ENCODE measurements around the gene CDHR1. TPM values are rescaled to one million over a fixed set of nuclear protein-coding genes. Genes with fewer than 3 reads are reported as not detected.

The CDHR1 gene
- total and polyA plus RNA-seq, 2 donors (not counting 1 experiment from before 2014, with no cell fraction given), result 0.05 TPM; not detected in 1

- no peaks in the 10 kb centered on the region for H3K9me3 ChIP-seq (ENCODE audit: control insufficient read depth, insufficient read depth, low read depth, low read length)
- H3K9ac ChIP-seq (ENCODE audit: insufficient read depth, low read length), result no peak overlapping the region
- H3K79me2 ChIP-seq (ENCODE audit: control insufficient read depth, insufficient read depth, low read length), result no peaks in the 10 kb centered on the region
- H3K4me1 ChIP-seq (ENCODE audit: control insufficient read depth, extremely low read depth, insufficient read depth, low read length), result no peaks in the 10 kb centered on the region
- no peak overlapping the region for H2AFZ ChIP-seq (ENCODE audit: low read length)
- H3K4me3 ChIP-seq (replicated peaks in 1 of 4; ENCODE audit: control extremely low read depth in 1 of 4, insufficient read depth in 1 of 4, low read depth in 3 of 4, low read length in 4 of 4), result no peak overlapping the region
- no peak overlapping the region for H3K27ac ChIP-seq (ENCODE audit: insufficient read depth, low read length)
- H3K4me2 ChIP-seq (ENCODE audit: extremely low read depth, insufficient read depth, low read length), result no peak overlapping the region
- no peaks in the 10 kb centered on the region for H3K36me3 ChIP-seq (ENCODE audit: control insufficient read depth, insufficient read depth, low read length)
- DNase-seq (ENCODE audit: low read depth in 2 of 2), result no peak
- H3K27me3 ChIP-seq (ENCODE audit: control insufficient read depth, insufficient read depth, low read length), result no peaks in the 10 kb centered on the region
- TF ChIP-seq EZH2 (IDR thresholded peaks at IDR 0.05; ENCODE audit: low read length, missing control alignments), result no peak
- TF ChIP-seq, protein P1, sequence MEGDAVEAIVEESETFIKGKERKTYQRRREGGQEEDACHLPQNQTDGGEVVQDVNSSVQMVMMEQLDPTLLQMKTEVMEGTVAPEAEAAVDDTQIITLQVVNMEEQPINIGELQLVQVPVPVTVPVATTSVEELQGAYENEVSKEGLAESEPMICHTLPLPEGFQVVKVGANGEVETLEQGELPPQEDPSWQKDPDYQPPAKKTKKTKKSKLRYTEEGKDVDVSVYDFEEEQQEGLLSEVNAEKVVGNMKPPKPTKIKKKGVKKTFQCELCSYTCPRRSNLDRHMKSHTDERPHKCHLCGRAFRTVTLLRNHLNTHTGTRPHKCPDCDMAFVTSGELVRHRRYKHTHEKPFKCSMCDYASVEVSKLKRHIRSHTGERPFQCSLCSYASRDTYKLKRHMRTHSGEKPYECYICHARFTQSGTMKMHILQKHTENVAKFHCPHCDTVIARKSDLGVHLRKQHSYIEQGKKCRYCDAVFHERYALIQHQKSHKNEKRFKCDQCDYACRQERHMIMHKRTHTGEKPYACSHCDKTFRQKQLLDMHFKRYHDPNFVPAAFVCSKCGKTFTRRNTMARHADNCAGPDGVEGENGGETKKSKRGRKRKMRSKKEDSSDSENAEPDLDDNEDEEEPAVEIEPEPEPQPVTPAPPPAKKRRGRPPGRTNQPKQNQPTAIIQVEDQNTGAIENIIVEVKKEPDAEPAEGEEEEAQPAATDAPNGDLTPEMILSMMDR (conservative IDR thresholded peaks at IDR 0.05 in 1 of 2, IDR thresholded peaks at IDR 0.05 in 1 of 2; ENCODE audit: low read depth in 1 of 2, low read length in 2 of 2), result no peak
- H4K20me1 ChIP-seq (ENCODE audit: control insufficient read depth, extremely low read depth, insufficient read depth, low read length), result no peaks in the 10 kb centered on the region
Observed at GRCh38 chr10:84211566-84211965, 17.2 kb downstream of the CDHR1 start.

DNA sequence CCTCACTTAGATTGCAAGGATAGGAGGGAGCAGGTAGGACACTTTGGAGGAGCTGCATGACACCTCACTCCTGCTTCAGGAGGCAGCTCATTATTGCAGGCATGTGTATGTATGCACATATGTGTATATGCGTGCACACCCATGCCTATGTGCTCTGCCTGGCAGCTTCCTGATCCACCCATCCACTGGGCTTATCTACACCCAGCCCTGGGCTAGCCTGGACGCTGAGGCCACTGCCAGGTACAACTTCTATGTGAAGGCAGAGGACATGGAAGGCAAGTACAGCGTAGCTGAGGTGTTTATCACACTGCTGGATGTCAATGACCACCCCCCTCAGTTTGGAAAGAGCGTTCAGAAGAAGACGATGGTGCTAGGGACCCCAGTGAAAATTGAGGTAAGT is 17.7 kb downstream of the CDHR1 start:
- H3K27ac ChIP-seq (ENCODE audit: insufficient read depth, low read length), result no peak overlapping the region
- H3K4me3 ChIP-seq (replicated peaks in 1 of 4; ENCODE audit: control extremely low read depth in 1 of 4, insufficient read depth in 1 of 4, low read depth in 3 of 4, low read length in 4 of 4), result no peak overlapping the region
- no peaks in the 10 kb centered on the region for H3K27me3 ChIP-seq (ENCODE audit: control insufficient read depth, insufficient read depth, low read length)
- H3K79me2 ChIP-seq (ENCODE audit: control insufficient read depth, insufficient read depth, low read length), result no peaks in the 10 kb centered on the region
- H3K9me3 ChIP-seq (ENCODE audit: control insufficient read depth, insufficient read depth, low read depth, low read length), result no peaks in the 10 kb centered on the region
- no peak overlapping the region for H3K9ac ChIP-seq (ENCODE audit: insufficient read depth, low read length)
- no peak overlapping the region for H3K4me2 ChIP-seq (ENCODE audit: extremely low read depth, insufficient read depth, low read length)
- no peaks in the 10 kb centered on the region for H3K36me3 ChIP-seq (ENCODE audit: control insufficient read depth, insufficient read depth, low read length)
- H4K20me1 ChIP-seq (ENCODE audit: control insufficient read depth, extremely low read depth, insufficient read depth, low read length), result no peaks in the 10 kb centered on the region
- no peak for DNase-seq (ENCODE audit: low read depth in 2 of 2)
- TF ChIP-seq, protein P1 (conservative IDR thresholded peaks at IDR 0.05 in 1 of 2, IDR thresholded peaks at IDR 0.05 in 1 of 2; ENCODE audit: low read depth in 1 of 2, low read length in 2 of 2), result no peak
- TF ChIP-seq EZH2 (IDR thresholded peaks at IDR 0.05; ENCODE audit: low read length, missing control alignments), result no peak
- no peak overlapping the region for H2AFZ ChIP-seq (ENCODE audit: low read length)
- no peaks in the 10 kb centered on the region for H3K4me1 ChIP-seq (ENCODE audit: control insufficient read depth, extremely low read depth, insufficient read depth, low read length)

DNA sequence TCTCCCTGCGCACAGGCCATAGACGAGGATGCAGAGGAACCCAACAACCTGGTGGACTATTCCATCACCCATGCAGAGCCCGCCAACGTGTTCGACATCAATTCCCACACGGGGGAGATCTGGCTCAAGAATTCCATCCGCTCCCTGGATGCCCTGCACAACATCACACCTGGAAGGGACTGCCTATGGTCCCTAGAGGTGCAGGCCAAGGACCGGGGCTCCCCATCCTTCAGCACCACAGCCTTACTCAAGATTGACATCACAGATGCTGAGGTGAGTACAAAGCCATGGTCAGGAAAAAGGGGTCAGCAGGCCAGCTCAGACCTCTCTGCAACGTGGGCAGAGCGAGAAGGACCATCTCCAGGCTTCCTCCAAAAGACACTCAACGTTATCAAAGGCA is 18.7 kb downstream of the CDHR1 start:
- no peak overlapping the region for H2AFZ ChIP-seq (ENCODE audit: low read length)
- no peak for DNase-seq (ENCODE audit: low read depth in 2 of 2)
- no peaks in the 10 kb centered on the region for H3K36me3 ChIP-seq (ENCODE audit: control insufficient read depth, insufficient read depth, low read length)
- no peaks in the 10 kb centered on the region for H3K79me2 ChIP-seq (ENCODE audit: control insufficient read depth, insufficient read depth, low read length)
- no peak overlapping the region for H3K4me3 ChIP-seq (replicated peaks in 1 of 4; ENCODE audit: control extremely low read depth in 1 of 4, insufficient read depth in 1 of 4, low read depth in 3 of 4, low read length in 4 of 4)
- H3K27me3 ChIP-seq (ENCODE audit: control insufficient read depth, insufficient read depth, low read length), result no peaks in the 10 kb centered on the region
- H4K20me1 ChIP-seq (ENCODE audit: control insufficient read depth, extremely low read depth, insufficient read depth, low read length), result no peaks in the 10 kb centered on the region
- TF ChIP-seq, protein P1 (conservative IDR thresholded peaks at IDR 0.05 in 1 of 2, IDR thresholded peaks at IDR 0.05 in 1 of 2; ENCODE audit: low read depth in 1 of 2, low read length in 2 of 2), result no peak
- no peak for TF ChIP-seq EZH2 (IDR thresholded peaks at IDR 0.05; ENCODE audit: low read length, missing control alignments)
- H3K9me3 ChIP-seq (ENCODE audit: control insufficient read depth, insufficient read depth, low read depth, low read length), result no peaks in the 10 kb centered on the region
- no peak overlapping the region for H3K9ac ChIP-seq (ENCODE audit: insufficient read depth, low read length)
- no peaks in the 10 kb centered on the region for H3K4me1 ChIP-seq (ENCODE audit: control insufficient read depth, extremely low read depth, insufficient read depth, low read length)
- no peak overlapping the region for H3K27ac ChIP-seq (ENCODE audit: insufficient read depth, low read length)
- no peak overlapping the region for H3K4me2 ChIP-seq (ENCODE audit: extremely low read depth, insufficient read depth, low read length)
